Endothelial cell of umbilical vein (primary cell): ENCODE results near the gene KAT6B. TPM values are rescaled to one million over a fixed set of nuclear protein-coding genes. Genes with fewer than 3 reads are reported as not detected.

Source experiments
- BruUV-seq: library from RNA; stranded (reverse); fragments of 400-500 nt; replicated peaks from 2 replicates; lab custom pipeline; 2021; lab: Mats Ljungman, UMichigan
- CTCF ChIA-PET: fragments of 300-600, 350-600 bp; sonication (Branson Sonifier 250); formaldehyde crosslinking; loops from one replicate; lab custom pipeline; 2021; ENCODE audit warnings: antibody characterized with exemption, inconsistent platforms; lab: Charles Lee
- POLR2A ChIA-PET: fragments of 300-600, 350-600 bp; sonication (Branson Sonifier 250); formaldehyde crosslinking; loops from one replicate; lab custom pipeline; 2021; ENCODE audit warnings: antibody characterized with exemption, inconsistent platforms; lab: Charles Lee
- DNase-seq: peaks from one replicate; pipeline ENCODE4 v3.0.0-alpha.2; 2011; ENCODE audit warnings: low read depth, low spot score
- FAIRE-seq: peaks from 2 replicates; lab custom pipeline; 2011; peaks lifted over from hg19 to GRCh38; lab: Jason Lieb, UNC
- H2AFZ ChIP-seq: 2 replicates; pipeline ENCODE4 v1.6.0; 2012; ENCODE audit warnings: low read depth, low read length, control low read depth, inconsistent platforms
- H3K27ac ChIP-seq: 2 replicates; pipeline ENCODE4 v1.5.1; 2011; ENCODE audit warnings: low read depth, mild to moderate bottlenecking, control low read depth, low read length, moderate library complexity; ENCODE audit not compliant: insufficient read depth
- H3K27me3 ChIP-seq, 2 experiments: 2 replicates each; pipeline versions ENCODE4 v1.6.0 to v1.6.1; 2011; ENCODE audit warnings: low read length in 2 of 2, mixed read lengths in 1 of 2; ENCODE audit not compliant: control insufficient read depth in 2 of 2, insufficient read depth in 2 of 2
- H3K36me3 ChIP-seq, 2 experiments: 2 replicates in 1 of 2; 3 replicates in 1 of 2; pipeline ENCODE4 v1.5.1; 2011; ENCODE audit warnings: low read length in 2 of 2, mild to moderate bottlenecking in 1 of 2, moderate library complexity in 1 of 2; ENCODE audit not compliant: control insufficient read depth in 2 of 2, insufficient read depth in 2 of 2; ENCODE audit errors: extremely low read depth in 1 of 2
- H3K4me1 ChIP-seq: 3 replicates; pipeline ENCODE4 v1.5.1; 2011; ENCODE audit warnings: mild to moderate bottlenecking, low read length; ENCODE audit not compliant: control insufficient read depth, insufficient read depth; ENCODE audit errors: extremely low read depth
- H3K4me2 ChIP-seq: 2 replicates; pipeline ENCODE4 v1.6.1; 2011; ENCODE audit warnings: low read length, control low read depth, mixed read lengths; ENCODE audit not compliant: insufficient read depth
- H3K4me3 ChIP-seq, 3 experiments: fragments of 200-600 bp in 1 of 3; sonication (generic), shearing (Covaris generic) in 1 of 3; replicated peaks in 1 of 3; 2 replicates each; pipeline ENCODE4 v1.5.1; 2011 to 2016; ENCODE audit warnings: control low read depth in 3 of 3, low read length in 3 of 3, mild to moderate bottlenecking in 2 of 3, inconsistent platforms in 1 of 3, low read depth in 1 of 3, moderate library complexity in 1 of 3; ENCODE audit not compliant: insufficient read depth in 1 of 3
- H3K79me2 ChIP-seq: 2 replicates; pipeline ENCODE4 v1.6.0; 2012; ENCODE audit warnings: low read length, inconsistent platforms; ENCODE audit not compliant: control insufficient read depth, insufficient read depth
- H3K9ac ChIP-seq: replicated peaks from 2 replicates; pipeline ENCODE3; 2011; ENCODE audit warnings: low read length, control low read depth; ENCODE audit not compliant: insufficient read depth; ENCODE audit errors: extremely low read depth
- H3K9me1 ChIP-seq: replicated peaks from 3 replicates; pipeline ENCODE4 v1.6.0; 2011; ENCODE audit warnings: mild to moderate bottlenecking, low read length; ENCODE audit not compliant: control insufficient read depth, insufficient read depth; ENCODE audit errors: extremely low read depth
- H3K9me3 ChIP-seq: replicated peaks from 2 replicates; pipeline ENCODE4 v1.5.1; 2012; ENCODE audit warnings: low read length, inconsistent platforms; ENCODE audit not compliant: control insufficient read depth, insufficient read depth
- H4K20me1 ChIP-seq: replicated peaks from 2 replicates; pipeline ENCODE3; 2011; ENCODE audit warnings: mild to moderate bottlenecking, low read length; ENCODE audit not compliant: control insufficient read depth, insufficient read depth; ENCODE audit errors: extremely low read depth
- EZH2 ChIP-seq: IDR thresholded peaks from 2 replicates; pipeline ENCODE4 v1.6.1; 2012; ENCODE audit warnings: borderline replicate concordance, low read depth, mild to moderate bottlenecking, moderate library complexity, low read length, inconsistent platforms; ENCODE audit not compliant: severe bottlenecking
- FOS ChIP-seq: IDR thresholded peaks from 2 replicates; pipeline ENCODE4 v1.6.1; 2011; ENCODE audit warnings: mild to moderate bottlenecking, low read length, moderate library complexity, borderline replicate concordance; ENCODE audit not compliant: insufficient read depth
- GATA2 ChIP-seq: IDR thresholded peaks from 2 replicates; pipeline ENCODE4 v1.7.0; 2011; ENCODE audit warnings: low read depth, mild to moderate bottlenecking, moderate library complexity, mixed read lengths, low read length; ENCODE audit not compliant: insufficient read length, insufficient read depth
- JUN ChIP-seq: IDR thresholded peaks from 2 replicates; pipeline ENCODE4 v1.6.1; 2011; ENCODE audit warnings: borderline replicate concordance, low read depth; ENCODE audit not compliant: insufficient read length, insufficient read depth
- MYC ChIP-seq: IDR thresholded peaks from one replicate; pipeline ENCODE4 v1.6.1; 2011; ENCODE audit warnings: mild to moderate bottlenecking, low read depth, low read length
- POLR2A ChIP-seq: IDR thresholded peaks from 2 replicates; pipeline ENCODE4 v1.6.1; 2012; ENCODE audit warnings: low read depth, mild to moderate bottlenecking, control low read depth, low read length
- dilution Hi-C: fragments of 300-500 bp; cut with MboI; formaldehyde crosslinking; loops from one replicate; pipeline ENCODE4 v1.15.0; 2019; ENCODE audit warnings: low sequenced_read_pairs; ENCODE audit not compliant: extremely low pct_ligation_motif_present
- intact Hi-C: fragments of 100-400 bp; cut with micrococcal nuclease; formaldehyde crosslinking; loops from one replicate; pipeline ENCODE4 v1.10.0; 2022
- polyA plus RNA-seq, 4 experiments: library from polyadenylated mRNA; depleted of rRNA in 3 of 4; stranded (reverse) in 3 of 4; unstranded in 1 of 4; fragments of >200 nt; gene quantifications; 2 replicates each; pipeline versions ENCODE4 v1.2.1 to v1.2.3, GENCODE V29; 2011 to 2012; ENCODE audit warnings: missing spikeins in 1 of 4
- total RNA-seq: library from RNA; stranded (reverse); gene quantifications from 2 replicates; pipeline ENCODE4 v1.2.3, GENCODE V29; 2021
- TF ChIP-seq, protein P1 (sequence below), 2 donors: IDR thresholded peaks; 1 replicate in 1 of 2; 2 replicates in 1 of 2; pipeline ENCODE4 v1.5.1; 2011; ENCODE audit warnings: low read length in 2 of 2, mild to moderate bottlenecking in 2 of 2, moderate library complexity in 2 of 2, control low read depth in 1 of 2, inconsistent platforms in 1 of 2, low read depth in 1 of 2; ENCODE audit not compliant: insufficient read depth in 1 of 2; ENCODE audit errors: extremely low read depth in 1 of 2
- TF ChIP-seq, protein P2 (sequence below): IDR thresholded peaks from 2 replicates; pipeline ENCODE4 v1.6.1; 2011; ENCODE audit not compliant: insufficient read depth, insufficient read length

The KAT6B gene
- total and polyA plus RNA-seq, 2 donors (not counting 3 experiments of a cell fraction or from before 2014, with no cell fraction given) = 4.5 to 17.0 TPM

DNA sequence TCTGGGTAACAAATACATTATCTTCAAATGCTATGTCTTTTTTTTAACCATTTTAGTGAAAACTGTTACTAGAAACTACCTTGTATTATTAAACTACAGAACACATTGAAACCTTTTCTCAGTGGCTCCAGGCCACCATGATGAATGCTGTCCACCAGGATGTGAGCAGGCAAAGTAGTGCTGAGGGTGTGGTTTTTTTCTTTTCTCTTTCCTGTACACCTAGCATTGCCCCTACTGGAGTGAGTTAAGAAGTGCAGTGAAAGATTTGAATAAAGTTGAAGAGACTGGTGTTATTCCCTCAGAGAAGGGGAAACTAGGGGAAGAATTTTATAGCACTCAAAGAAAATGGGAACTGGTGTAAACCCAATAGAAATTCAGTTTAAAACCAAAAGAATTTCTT is 165.0 kb downstream of the KAT6B start:
- Histone ChIP-seq H3K79me2 (no peaks in the 10 kb centered on the region), H3K4me3 (no peak overlapping the region), H3K27ac (no peak overlapping the region), H3K4me1 (peaks cover 3% of the 10 kb centered on the region), H3K4me2 (no peak overlapping the region), H3K9me3 (no peaks in the 10 kb centered on the region), H3K9me1 (no peaks in the 10 kb centered on the region), H4K20me1 (no peaks in the 10 kb centered on the region), H3K9ac (no peak overlapping the region), H3K27me3 (no peaks in the 10 kb centered on the region), H2AFZ (no peak overlapping the region), H3K36me3 (no peaks in the 10 kb centered on the region)
- FAIRE-seq = peak; percentile 38
- ChIA-PET CTCF (interaction anchor here (0.5 kb wide), 1 partner anchor 231 kb away, joined by 3 read pairs; no protein-coding TSS in a partner anchor), POLR2A (no interaction called here)
- no peak for DNase-seq
- TF ChIP-seq, protein P1, sequence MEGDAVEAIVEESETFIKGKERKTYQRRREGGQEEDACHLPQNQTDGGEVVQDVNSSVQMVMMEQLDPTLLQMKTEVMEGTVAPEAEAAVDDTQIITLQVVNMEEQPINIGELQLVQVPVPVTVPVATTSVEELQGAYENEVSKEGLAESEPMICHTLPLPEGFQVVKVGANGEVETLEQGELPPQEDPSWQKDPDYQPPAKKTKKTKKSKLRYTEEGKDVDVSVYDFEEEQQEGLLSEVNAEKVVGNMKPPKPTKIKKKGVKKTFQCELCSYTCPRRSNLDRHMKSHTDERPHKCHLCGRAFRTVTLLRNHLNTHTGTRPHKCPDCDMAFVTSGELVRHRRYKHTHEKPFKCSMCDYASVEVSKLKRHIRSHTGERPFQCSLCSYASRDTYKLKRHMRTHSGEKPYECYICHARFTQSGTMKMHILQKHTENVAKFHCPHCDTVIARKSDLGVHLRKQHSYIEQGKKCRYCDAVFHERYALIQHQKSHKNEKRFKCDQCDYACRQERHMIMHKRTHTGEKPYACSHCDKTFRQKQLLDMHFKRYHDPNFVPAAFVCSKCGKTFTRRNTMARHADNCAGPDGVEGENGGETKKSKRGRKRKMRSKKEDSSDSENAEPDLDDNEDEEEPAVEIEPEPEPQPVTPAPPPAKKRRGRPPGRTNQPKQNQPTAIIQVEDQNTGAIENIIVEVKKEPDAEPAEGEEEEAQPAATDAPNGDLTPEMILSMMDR (IDR thresholded peaks at IDR 0.05; ENCODE audit: extremely low read depth in 1 of 2, insufficient read depth in 1 of 2, low read depth in 1 of 2, low read length in 2 of 2) = peak in 1 of 2 donors; percentile 24
- no peak for TF ChIP-seq JUN
- no TSS peak for BruUV-seq
- dilution Hi-C loops (no loop called here), intact Hi-C loops (no loop called here)

DNA sequence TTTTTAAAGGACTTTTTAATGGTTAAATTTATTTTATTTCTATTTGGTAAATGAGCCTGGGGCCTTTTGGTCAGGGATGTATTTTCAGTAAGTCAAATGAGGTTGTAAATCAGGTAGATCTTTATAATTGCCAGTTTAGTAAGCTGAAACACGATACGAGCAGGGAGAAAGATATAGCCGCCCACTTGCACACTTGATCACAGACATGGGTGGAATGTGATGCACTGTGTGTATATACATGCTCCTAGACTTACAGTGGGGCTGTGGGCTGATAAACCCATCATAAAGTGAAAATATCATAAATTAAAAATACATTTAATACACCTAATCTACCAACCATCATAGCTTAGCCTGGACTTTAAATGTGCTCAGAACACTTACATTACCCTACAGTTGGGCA is 165.7 kb downstream of the KAT6B start:
- Histone ChIP-seq H3K9me1 (no peaks in the 10 kb centered on the region), H3K9me3 (no peaks in the 10 kb centered on the region), H3K9ac (no peak overlapping the region), H3K79me2 (no peaks in the 10 kb centered on the region), H3K4me2 (no peak overlapping the region), H3K27me3 (no peaks in the 10 kb centered on the region), H3K27ac (no peak overlapping the region), H3K4me3 (no peak overlapping the region), H3K36me3 (no peaks in the 10 kb centered on the region), H2AFZ (no peak overlapping the region), H3K4me1 (peaks cover 3% of the 10 kb centered on the region), H4K20me1 (no peaks in the 10 kb centered on the region)
- no TSS peak for BruUV-seq
- TF ChIP-seq EZH2 (no peak), MYC (no peak), JUN (no peak), GATA2 (no peak), POLR2A (no peak), FOS (no peak)
- TF ChIP-seq, protein P2, sequence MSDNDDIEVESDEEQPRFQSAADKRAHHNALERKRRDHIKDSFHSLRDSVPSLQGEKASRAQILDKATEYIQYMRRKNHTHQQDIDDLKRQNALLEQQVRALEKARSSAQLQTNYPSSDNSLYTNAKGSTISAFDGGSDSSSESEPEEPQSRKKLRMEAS = no peak
- TF ChIP-seq, protein P1 (IDR thresholded peaks at IDR 0.05; ENCODE audit: extremely low read depth in 1 of 2, insufficient read depth in 1 of 2, low read depth in 1 of 2, low read length in 2 of 2) = no peak
- intact Hi-C loops = no loop called here
- FAIRE-seq (no peak), DNase-seq (no peak)
- ChIA-PET POLR2A (no interaction called here), CTCF (interaction anchor here (0.5 kb wide), 2 partner anchors 232 to 263 kb away, joined by 3 read pairs; no protein-coding TSS in a partner anchor)
- dilution Hi-C loops = no loop called here
